Right renal pelvis (tissue), 4 donors: ENCODE data around the gene IQCH. TPM values are rescaled to one million over a fixed set of nuclear protein-coding genes. Genes with fewer than 3 reads are reported as not detected.

Experiments
- DNase-seq, 4 donors: peaks; one replicate each; pipeline ENCODE4 v3.0.0-alpha.2; 2013; ENCODE audit warnings: low read depth in 4 of 4, low spot score in 3 of 4, missing footprints in 1 of 4
- polyA plus RNA-seq, 4 donors: library from polyadenylated mRNA; unstranded; fragments of 120-200 nt; gene quantifications; one replicate each; pipeline ENCODE4 v1.2.1, GENCODE V29; 2013; ENCODE audit not compliant: insufficient read length in 4 of 4

The IQCH gene
- polyA plus RNA-seq, 4 donors: 5.4 to 8.6 (median 6.4) TPM

- DNase-seq: no peak
Observed at GRCh38 chr15:67479781-67480505, 225.4 kb downstream of the IQCH start.

DNA sequence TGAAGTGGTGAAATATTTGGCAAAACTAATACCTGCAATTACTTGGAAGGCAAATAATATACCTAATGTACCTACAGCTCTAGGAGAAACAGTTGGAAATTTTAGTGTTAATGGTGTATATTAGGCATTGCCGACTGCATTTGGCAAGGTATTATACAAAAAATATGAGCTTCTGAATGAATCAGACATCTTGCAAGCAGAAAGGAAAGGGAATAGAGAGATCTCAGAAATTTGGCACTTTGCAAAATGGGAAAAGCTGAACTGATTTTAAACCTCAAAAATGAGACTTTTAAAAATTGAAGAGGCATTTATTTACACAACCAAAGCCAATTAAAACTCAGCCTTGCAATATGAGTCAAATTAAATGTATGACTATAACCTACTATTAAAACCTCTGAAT is 226.2 kb downstream of the IQCH start:
- no peak for DNase-seq

DNA sequence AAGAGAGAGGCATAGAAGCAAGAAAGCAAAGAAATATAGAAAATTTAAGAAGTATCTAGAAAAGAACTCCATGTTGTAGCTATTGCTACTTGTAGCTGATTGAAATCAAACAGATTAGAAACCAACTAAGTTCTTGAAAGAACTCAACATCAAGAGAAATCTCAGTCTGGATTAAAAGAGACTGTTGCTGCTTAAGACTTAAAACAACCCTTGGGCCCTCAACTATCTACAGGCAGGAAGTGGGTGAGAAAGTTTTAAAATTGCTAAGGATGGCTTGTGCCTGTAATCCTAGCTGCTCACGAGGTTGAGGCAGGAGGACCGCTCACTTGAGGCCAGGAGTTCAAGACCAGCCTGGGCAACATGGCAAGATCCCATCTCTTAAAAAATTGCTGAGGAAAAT is 227.1 kb downstream of the IQCH start:
- no peak for DNase-seq

DNA sequence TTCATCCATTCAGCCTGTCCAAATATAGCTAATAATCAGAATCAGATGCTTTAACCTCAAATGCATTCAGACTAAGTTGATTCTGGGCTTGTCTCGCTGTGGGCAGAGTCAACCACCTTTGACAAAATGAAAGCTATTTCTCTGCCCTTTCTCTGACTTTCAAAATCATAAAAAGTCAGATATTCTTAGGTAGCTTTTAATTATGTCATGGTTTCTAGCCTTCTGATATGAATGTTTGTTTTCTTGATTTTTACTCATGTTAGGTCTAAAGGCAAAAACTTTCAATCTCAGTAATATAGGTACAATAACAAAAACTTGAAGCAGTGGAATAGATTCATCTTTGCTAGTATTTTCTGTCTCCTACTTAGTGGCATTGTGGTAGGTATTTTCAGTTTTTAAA is 241.0 kb downstream of the IQCH start:
- DNase-seq: no peak

DNA sequence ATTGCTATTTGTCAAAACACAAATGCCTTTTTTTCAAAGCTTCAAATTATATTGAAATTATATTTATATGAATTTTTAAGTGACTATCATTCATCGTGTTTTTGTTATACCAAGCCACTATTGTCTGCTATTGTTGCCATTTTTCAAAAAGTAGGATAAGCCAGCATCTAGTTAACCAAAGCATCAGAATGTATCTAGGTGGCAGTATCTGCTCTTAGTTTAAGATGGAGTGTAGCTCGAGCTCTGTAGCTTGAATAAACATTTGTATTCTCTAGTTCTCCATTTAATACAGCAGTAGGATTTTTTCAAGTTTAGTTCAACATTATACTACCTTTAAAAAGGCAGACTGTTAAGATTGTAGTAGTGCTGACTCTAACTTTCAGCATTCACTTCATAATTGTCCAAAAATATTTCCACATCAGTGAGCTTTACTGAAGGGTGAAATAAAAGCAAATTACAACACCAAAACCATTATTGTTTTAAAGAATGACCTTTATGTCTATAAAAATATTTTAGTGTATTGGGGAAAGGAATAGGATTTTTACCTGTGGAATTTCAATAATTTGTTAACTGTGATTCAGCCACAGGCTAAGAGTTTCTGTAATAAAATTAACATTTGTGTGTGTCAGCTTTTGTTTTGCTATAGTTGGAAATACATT is 246.7 kb downstream of the IQCH start:
- no peak for DNase-seq

DNA sequence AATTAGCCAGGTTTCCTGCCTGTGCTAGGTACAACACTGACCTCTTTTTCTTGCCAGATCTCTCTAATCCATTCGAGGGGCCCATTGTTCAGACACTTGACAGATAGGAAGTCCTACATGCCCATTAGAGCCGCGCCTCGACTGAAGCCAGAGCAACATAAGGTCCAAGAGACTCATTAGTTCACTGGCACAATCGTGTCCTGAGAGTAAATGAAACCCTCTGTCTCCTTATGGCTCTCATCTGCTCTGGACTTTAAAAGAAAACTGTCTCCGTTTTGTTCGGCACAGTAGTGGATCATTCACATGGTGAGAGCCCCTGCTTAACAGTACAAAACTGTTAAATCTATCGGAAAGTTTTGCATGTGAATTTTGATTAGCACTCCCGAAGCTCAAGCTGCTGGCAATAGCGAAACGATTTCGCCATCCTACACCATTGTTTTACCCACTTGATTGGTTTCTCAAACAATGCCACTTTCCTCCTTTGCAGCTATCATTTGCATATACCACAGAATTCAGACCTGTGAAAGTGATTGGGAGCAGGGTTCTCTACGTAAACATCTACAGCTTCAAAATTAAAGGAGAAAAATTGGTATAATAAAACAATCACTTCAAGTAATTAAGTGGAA is 247.4 kb downstream of the IQCH start:
- DNase-seq: no peak

DNA sequence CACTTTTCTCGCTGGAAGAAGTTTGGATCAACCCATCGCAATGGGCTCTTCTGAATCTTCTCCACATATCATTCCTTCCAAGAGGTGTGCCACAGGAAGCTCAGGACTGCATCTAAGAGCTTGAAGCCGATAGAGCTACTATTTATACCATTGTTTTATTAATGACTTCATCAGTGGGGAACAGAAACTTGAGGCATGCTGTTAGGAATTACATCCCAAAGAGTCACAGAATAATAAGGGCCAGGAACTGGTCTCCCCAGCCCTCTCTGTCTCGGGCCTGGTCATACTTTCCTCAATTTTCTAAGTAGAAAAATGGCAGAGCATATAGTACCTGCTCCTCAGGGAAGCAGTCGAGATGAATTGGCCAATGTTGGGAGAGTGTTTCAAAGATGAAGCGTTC is 249.5 kb downstream of the IQCH start:
- DNase-seq: no peak

DNA sequence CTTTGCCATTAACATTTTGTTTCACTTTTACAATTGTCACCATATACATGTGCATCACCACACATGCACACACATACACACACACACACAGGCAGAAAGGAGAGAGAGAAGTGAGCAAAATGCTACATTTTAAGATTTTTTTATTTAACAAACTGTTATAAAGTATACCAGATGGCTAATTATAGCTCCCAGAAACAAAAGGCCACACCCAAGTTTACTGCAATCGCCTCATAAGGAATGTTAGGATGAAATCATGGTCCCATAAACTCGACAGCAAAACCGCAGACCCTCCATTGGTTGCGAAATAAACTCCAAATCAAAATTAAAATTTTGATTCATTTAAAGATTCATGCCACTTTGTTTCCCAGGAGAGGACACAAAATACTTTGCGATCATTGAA is 250.2 kb downstream of the IQCH start:
- no peak for DNase-seq

DNA sequence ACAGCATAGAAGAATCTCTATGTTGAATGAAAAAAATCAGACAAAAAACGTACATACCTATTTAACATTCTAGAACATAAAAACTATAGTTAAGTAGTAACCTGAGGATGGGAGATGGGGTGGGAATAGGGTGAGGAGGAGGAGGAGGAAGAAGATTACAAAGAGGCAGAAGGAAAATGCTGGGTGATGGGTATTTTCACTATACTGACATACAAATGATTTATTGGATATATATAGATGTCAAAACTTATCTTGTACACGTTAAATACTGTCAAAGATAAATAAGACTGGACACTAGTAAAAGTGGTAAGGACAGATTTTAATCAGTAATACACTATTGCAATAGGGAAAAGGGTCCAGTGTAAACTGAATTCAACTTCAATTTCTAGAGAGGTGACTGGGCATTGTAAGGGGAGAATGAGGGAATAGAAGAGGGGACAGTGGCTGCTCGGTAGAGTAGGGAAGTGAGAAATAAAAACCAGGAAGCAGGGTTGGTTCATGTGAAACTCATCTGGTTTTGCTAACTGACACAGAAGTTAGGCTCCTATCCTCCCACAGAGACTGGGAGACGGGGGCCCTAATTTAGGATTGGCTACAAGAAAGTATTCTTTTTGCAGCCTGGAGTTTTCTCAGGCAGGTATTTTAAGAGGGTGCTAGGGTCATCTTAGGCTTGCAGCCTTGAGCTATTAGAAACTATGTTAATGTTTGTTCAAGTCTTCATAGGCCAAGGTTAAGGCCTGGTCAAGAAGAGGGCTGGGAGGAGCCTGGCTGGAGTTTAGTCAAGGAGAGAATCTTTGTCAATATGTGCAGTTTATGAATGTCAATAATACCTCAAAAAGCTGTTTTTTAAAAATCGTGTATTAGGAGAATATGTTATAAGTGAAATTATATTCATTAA is 251.3 kb downstream of the IQCH start:
- DNase-seq: no peak

GRCh38 chr15:67506775-67507747 is 252.5 kb downstream of the IQCH start:
- DNase-seq: no peak

GRCh38 chr15:67508407-67508806 is 253.8 kb downstream of the IQCH start:
- no peak for DNase-seq

- DNase-seq: no peak
Observed at GRCh38 chr15:67509918-67510317, 255.3 kb downstream of the IQCH start.

- DNase-seq: no peak
Observed at GRCh38 chr15:67510597-67511190, 256.1 kb downstream of the IQCH start.

DNA sequence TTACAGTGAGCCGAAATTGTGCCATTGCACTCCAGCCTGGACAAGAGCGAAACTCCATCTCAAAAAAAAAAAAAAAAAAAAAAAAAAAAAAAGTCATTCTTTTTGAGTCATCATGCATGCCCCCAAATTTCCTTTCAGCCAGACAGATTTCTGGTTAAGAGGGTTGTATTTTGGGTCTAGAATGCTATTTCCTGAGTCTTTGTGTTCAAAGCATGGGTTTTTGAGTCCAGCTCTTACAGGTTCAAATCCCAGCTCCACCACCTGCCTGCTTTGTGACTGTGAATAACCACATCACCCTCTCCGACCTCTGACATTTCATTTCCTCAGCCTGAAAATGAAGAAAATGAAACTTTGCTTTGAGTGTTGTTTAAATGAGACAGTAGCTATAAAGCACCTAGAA is 257.0 kb downstream of the IQCH start:
- no peak for DNase-seq

GRCh38 chr15:67512140-67512539 is 257.6 kb downstream of the IQCH start:
- no peak for DNase-seq

DNA sequence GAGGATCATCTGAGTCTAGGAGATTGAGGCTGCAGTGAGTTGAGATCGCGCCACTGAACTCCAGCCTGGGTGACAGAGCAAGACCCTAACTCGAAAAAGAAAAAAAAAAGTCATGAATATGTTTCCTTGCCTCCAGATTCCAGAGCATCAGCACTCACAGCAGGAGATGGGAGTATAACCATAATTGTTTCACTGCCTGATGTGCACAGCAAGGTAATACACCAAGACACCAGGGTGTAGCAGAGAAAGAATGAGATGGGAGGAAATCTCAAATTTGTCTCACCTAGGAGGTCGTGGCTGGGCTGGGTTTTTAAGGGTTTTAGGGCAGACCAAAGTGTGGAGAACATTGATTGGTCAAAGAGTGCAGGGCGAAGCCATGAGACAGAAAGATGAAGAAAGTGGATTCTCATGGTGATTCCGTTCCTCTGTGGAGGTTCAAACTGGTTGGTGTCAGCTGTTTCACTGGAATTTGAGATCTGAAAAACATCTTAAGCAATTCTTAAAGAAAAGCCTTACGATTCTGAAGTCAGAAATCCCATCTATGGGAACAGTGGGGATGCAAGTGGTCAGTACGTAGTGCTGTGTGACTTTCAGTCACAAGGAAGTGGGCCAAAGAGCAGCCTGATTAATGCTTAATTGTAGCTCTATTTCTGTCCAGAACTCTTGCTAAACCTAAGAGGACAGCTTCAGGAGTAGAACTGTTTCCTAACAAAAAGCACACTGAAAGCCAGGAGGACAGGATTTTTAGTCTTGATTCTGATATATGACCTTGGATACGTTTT is 258.5 kb downstream of the IQCH start:
- DNase-seq: no peak

DNA sequence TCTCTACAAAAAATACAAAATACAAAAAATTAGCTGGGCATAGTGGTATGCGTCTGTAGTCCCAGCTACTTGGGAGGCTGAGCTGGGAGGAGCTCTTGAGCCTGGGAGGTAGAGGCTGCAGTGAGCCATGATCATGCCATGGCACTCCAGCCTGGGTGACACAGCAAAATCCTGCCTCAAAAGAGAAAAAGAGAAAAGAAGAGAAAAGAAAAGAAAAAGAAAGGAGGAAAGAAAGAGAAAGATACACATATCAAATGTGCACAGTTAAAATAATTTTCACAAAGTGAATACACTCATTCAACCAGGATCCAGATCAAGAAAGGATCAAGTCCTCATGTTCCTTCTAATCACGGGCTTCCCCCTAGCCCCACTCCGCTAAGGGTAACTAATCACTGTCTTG is 260.5 kb downstream of the IQCH start:
- DNase-seq: no peak

- DNase-seq: no peak
Observed at GRCh38 chr15:67515557-67515956, 261.0 kb downstream of the IQCH start.
